Astrocyte (in vitro differentiated cells and primary cell): ENCODE data around the gene GNG12. TPM values are rescaled to one million over a fixed set of nuclear protein-coding genes. Genes with fewer than 3 reads are reported as not detected.

Experiments used
- DNase-seq: peaks from one replicate; pipeline ENCODE4 v3.0.0-alpha.2; 2010; ENCODE audit warnings: low read depth
- FAIRE-seq: peaks from 2 replicates; lab custom pipeline; 2011; peaks lifted over from hg19 to GRCh38; lab: Jason Lieb, UNC
- H2AFZ ChIP-seq: 2 replicates; pipeline ENCODE4 v1.6.0; 2012; ENCODE audit warnings: low read depth, low read length, inconsistent platforms
- H3K27ac ChIP-seq: 2 replicates; pipeline ENCODE4 v1.5.1; 2011; ENCODE audit warnings: low read depth, low read length, inconsistent platforms
- H3K27me3 ChIP-seq: 2 replicates; pipeline ENCODE4 v1.6.0; 2011; ENCODE audit warnings: low read length, inconsistent platforms; ENCODE audit not compliant: insufficient read depth
- H3K36me3 ChIP-seq: 2 replicates; pipeline ENCODE4 v1.5.1; 2011; ENCODE audit warnings: low read length, inconsistent platforms; ENCODE audit not compliant: insufficient read depth
- H3K4me1 ChIP-seq: 2 replicates; pipeline ENCODE4 v1.5.1; 2011; ENCODE audit warnings: low read length, inconsistent platforms; ENCODE audit not compliant: insufficient read depth
- H3K4me2 ChIP-seq: 2 replicates; pipeline ENCODE4 v1.6.0; 2012; ENCODE audit warnings: low read length, inconsistent platforms
- H3K4me3 ChIP-seq: 2 replicates; pipeline ENCODE4 v1.5.1; 2011; ENCODE audit warnings: low read depth, mild to moderate bottlenecking, low read length, inconsistent platforms; ENCODE audit not compliant: insufficient read depth
- H3K79me2 ChIP-seq: 2 replicates; pipeline ENCODE4 v1.6.0; 2012; ENCODE audit warnings: mild to moderate bottlenecking, low read length, inconsistent platforms; ENCODE audit not compliant: insufficient read depth
- H3K9ac ChIP-seq: 2 replicates; pipeline ENCODE4 v1.6.0; 2012; ENCODE audit warnings: mild to moderate bottlenecking, low read length, inconsistent platforms
- H3K9me3 ChIP-seq: 2 replicates; pipeline ENCODE4 v1.5.1; 2012; ENCODE audit warnings: low read depth, mild to moderate bottlenecking, low read length, inconsistent platforms; ENCODE audit not compliant: insufficient read depth
- H4K20me1 ChIP-seq: 2 replicates; pipeline ENCODE4 v1.6.0; 2012; ENCODE audit warnings: low read length, inconsistent platforms; ENCODE audit not compliant: insufficient read depth
- H3K27ac Mint-ChIP-seq: one replicate; pipeline ENCODE4 v1.8.0; 2021; ENCODE audit warnings: mild to moderate bottlenecking, mixed read lengths; ENCODE audit not compliant: unreplicated experiment
- H3K27me3 Mint-ChIP-seq: one replicate; pipeline ENCODE4 v1.8.0; 2021; ENCODE audit warnings: low read depth, mixed read lengths; ENCODE audit not compliant: unreplicated experiment
- H3K36me3 Mint-ChIP-seq: one replicate; pipeline ENCODE4 v1.8.0; 2021; ENCODE audit warnings: low read depth, mixed read lengths; ENCODE audit not compliant: unreplicated experiment
- H3K4me1 Mint-ChIP-seq: one replicate; pipeline ENCODE4 v1.8.0; 2021; ENCODE audit warnings: low read depth, mixed read lengths; ENCODE audit not compliant: unreplicated experiment
- H3K4me3 Mint-ChIP-seq: one replicate; pipeline ENCODE4 v1.8.0; 2021; ENCODE audit warnings: mild to moderate bottlenecking, moderate library complexity, mixed read lengths; ENCODE audit not compliant: unreplicated experiment
- H3K9me3 Mint-ChIP-seq: one replicate; pipeline ENCODE4 v1.8.0; 2021; ENCODE audit warnings: mild to moderate bottlenecking, mixed read lengths; ENCODE audit not compliant: unreplicated experiment
- CTCF ChIP-seq: IDR thresholded peaks from 2 replicates; pipeline ENCODE4 v1.5.1; 2011; ENCODE audit warnings: low read depth, mild to moderate bottlenecking, inconsistent platforms, low read length, moderate library complexity; ENCODE audit not compliant: insufficient read depth
- EZH2 ChIP-seq: IDR thresholded peaks from 2 replicates; pipeline ENCODE4 v1.6.1; 2012; ENCODE audit warnings: mild to moderate bottlenecking, low read length, inconsistent platforms; ENCODE audit not compliant: insufficient read depth
- total RNA-seq: library from RNA; stranded (reverse); gene quantifications from 2 replicates; pipeline ENCODE4 v1.2.1, GENCODE V29; 2021

GNG12 gene
- total RNA-seq, 1 donor from 2014 or later: 101 TPM

- Histone ChIP-seq H3K27ac (peak overlapping the region; percentile 98), H3K9me3 (no peaks in the 10 kb centered on the region)
- no peaks in the 10 kb centered on the region for H3K9me3 Mint-ChIP-seq
Measured at GRCh38 chr1:67687649-67688048, 145.6 kb downstream of the GNG12 start.

GRCh38 chr1:67687198-67687545, 146.1 kb downstream of the GNG12 start:
- Mint-ChIP-seq H3K9me3 (no peaks in the 10 kb centered on the region), H3K27me3 (no peaks in the 10 kb centered on the region), H3K4me3 (peak overlapping the region; percentile 86), H3K4me1 (peaks cover 34% of the 10 kb centered on the region), H3K36me3 (peaks cover 19% of the 10 kb centered on the region), H3K27ac (peak overlapping the region; percentile 97)
- peak overlapping the region; percentile 98 for H3K9ac ChIP-seq
- H3K4me3 ChIP-seq: peak overlapping the region; percentile 85
- no peak for TF ChIP-seq EZH2
- TF ChIP-seq CTCF: no peak
- peaks cover 25% of the 10 kb centered on the region for H3K36me3 ChIP-seq
- FAIRE-seq (no peak), DNase-seq (no peak)
- H3K27me3 ChIP-seq: no peaks in the 10 kb centered on the region
- peak overlapping the region; percentile 98 for H3K27ac ChIP-seq
- peak overlapping the region; percentile 89 for H3K4me2 ChIP-seq
- H2AFZ ChIP-seq: no peak overlapping the region
- peaks cover 30% of the 10 kb centered on the region for H3K4me1 ChIP-seq
- peaks cover 37% of the 10 kb centered on the region for H3K79me2 ChIP-seq
- H3K9me3 ChIP-seq: no peaks in the 10 kb centered on the region
- peaks cover 43% of the 10 kb centered on the region for H4K20me1 ChIP-seq

More at GRCh38 chr1:67687649-67688048, 145.6 kb downstream of the GNG12 start:
- peaks cover 25% of the 10 kb centered on the region for H3K36me3 ChIP-seq
- peak; percentile 85 for DNase-seq
- Mint-ChIP-seq H3K4me1 (peaks cover 31% of the 10 kb centered on the region), H3K27me3 (no peaks in the 10 kb centered on the region), H3K36me3 (peaks cover 19% of the 10 kb centered on the region), H3K27ac (peak overlapping the region; percentile 95), H3K4me3 (peak overlapping the region; percentile 86)
- H3K4me2 ChIP-seq: peak overlapping the region; percentile 89
- H3K79me2 ChIP-seq: peaks cover 37% of the 10 kb centered on the region
- peak overlapping the region; percentile 98 for H3K9ac ChIP-seq
- H3K27me3 ChIP-seq: no peaks in the 10 kb centered on the region
- peak; percentile 69 for FAIRE-seq
- no peak for TF ChIP-seq CTCF
- peaks cover 43% of the 10 kb centered on the region for H4K20me1 ChIP-seq
- H3K4me3 ChIP-seq: peak overlapping the region; percentile 85
- peaks cover 30% of the 10 kb centered on the region for H3K4me1 ChIP-seq
- no peak overlapping the region for H2AFZ ChIP-seq

- H3K4me3 Mint-ChIP-seq: peak overlapping the region; percentile 86
- Histone ChIP-seq H3K4me3 (peak overlapping the region; percentile 85), H3K79me2 (peaks cover 37% of the 10 kb centered on the region), H3K36me3 (peaks cover 25% of the 10 kb centered on the region), H3K9me3 (no peaks in the 10 kb centered on the region), H3K9ac (peak overlapping the region; percentile 98), H3K27me3 (no peaks in the 10 kb centered on the region), H3K4me1 (peaks cover 30% of the 10 kb centered on the region), H4K20me1 (peaks cover 43% of the 10 kb centered on the region), H2AFZ (no peak overlapping the region), H3K27ac (peak overlapping the region; percentile 98), H3K4me2 (peak overlapping the region; percentile 89)
- H3K27ac Mint-ChIP-seq: peak overlapping the region; percentile 97
- TF ChIP-seq CTCF: no peak
- no peak for TF ChIP-seq EZH2
- H3K36me3 Mint-ChIP-seq: peaks cover 19% of the 10 kb centered on the region
- peaks cover 35% of the 10 kb centered on the region for H3K4me1 Mint-ChIP-seq
- H3K9me3 Mint-ChIP-seq: no peaks in the 10 kb centered on the region
- FAIRE-seq (peak; percentile 97), DNase-seq (peak; percentile 99)
- no peaks in the 10 kb centered on the region for H3K27me3 Mint-ChIP-seq
Measured at GRCh38 chr1:67686267-67687197, 146.7 kb downstream of the GNG12 start.
